OCI-LY7 (cell line): ENCODE measurements around the gene PTDSS2.

ENCODE experiments used
- EZH2phosphoT487 ChIP-seq: fragments of 200-600 bp; sonication (generic); IDR thresholded peaks from 2 replicates; pipeline ENCODE4 v1.6.1; 2018; ENCODE audit warnings: low read depth, borderline replicate concordance, mild to moderate bottlenecking, mixed run types, antibody characterized with exemption, low read length, moderate library complexity, mixed read lengths
- TF ChIP-seq, protein P1 (sequence below): fragments of 200-600 bp; sonication (generic); conservative IDR thresholded peaks from 2 replicates; pipeline ENCODE4 v1.5.1; 2014; ENCODE audit warnings: mild to moderate bottlenecking, antibody characterized with exemption, low read length, moderate library complexity, mixed read lengths

DNA sequence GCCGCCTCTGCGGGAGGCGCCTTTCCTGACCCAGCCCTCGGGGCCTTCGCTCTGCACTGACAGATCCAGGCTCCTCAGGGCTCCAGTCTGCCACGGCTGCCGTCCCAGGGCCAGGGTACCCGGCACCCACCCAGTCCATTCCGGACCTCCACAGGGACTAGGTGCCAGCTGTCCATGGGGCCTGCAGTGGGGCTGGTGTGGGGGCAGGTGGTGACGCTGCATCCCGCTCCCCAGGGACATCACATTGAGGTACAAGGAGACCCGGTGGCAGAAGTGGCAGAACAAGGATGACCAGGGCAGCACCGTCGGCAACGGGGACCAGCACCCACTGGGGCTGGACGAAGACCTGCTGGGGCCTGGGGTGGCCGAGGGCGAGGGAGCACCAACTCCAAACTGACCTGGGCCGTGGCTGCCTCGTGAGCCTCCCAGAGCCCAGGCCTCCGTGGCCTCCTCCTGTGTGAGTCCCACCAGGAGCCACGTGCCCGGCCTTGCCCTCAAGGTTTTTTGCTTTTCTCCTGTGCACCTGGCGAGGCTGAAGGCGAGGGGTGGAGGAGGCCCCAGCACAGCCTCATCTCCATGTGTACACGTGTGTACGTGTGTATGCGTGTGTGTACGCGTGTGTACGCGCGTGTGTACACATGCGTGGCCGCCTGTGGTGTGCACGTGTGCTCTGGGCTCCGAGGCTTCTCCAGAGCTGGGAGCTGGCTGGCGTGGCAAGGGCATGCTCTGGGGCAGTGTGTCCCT lies 40.3 kb downstream of the PTDSS2 start:
- TF ChIP-seq, protein P1, sequence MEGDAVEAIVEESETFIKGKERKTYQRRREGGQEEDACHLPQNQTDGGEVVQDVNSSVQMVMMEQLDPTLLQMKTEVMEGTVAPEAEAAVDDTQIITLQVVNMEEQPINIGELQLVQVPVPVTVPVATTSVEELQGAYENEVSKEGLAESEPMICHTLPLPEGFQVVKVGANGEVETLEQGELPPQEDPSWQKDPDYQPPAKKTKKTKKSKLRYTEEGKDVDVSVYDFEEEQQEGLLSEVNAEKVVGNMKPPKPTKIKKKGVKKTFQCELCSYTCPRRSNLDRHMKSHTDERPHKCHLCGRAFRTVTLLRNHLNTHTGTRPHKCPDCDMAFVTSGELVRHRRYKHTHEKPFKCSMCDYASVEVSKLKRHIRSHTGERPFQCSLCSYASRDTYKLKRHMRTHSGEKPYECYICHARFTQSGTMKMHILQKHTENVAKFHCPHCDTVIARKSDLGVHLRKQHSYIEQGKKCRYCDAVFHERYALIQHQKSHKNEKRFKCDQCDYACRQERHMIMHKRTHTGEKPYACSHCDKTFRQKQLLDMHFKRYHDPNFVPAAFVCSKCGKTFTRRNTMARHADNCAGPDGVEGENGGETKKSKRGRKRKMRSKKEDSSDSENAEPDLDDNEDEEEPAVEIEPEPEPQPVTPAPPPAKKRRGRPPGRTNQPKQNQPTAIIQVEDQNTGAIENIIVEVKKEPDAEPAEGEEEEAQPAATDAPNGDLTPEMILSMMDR = no peak
- TF ChIP-seq EZH2phosphoT487 = no peak
